Lower lobe of right lung (tissue), 2 donors: ENCODE measurements around the gene DEFB124. TPM values are rescaled to one million over a fixed set of nuclear protein-coding genes. Genes with fewer than 3 reads are reported as not detected.
"Not testable (repeated sequence)": the region's sequence is repeated elsewhere in the genome, so short reads cannot be mapped to it uniquely, and the experiment has no call there.

Experiments used
- ATAC-seq, 2 donors: fragments of 200-7000 bp; cut with Tn5 transposase; one replicate each; pipeline ENCODE4 v1.9.1; 2020 to 2022; ENCODE audit warnings: mild to moderate bottlenecking in 2 of 2, moderate library complexity in 2 of 2
- DNase-seq: peaks from one replicate; pipeline ENCODE4 v3.0.0-alpha.2; 2020
- H3K27ac ChIP-seq: fragments of 200-600 bp; one replicate; pipeline ENCODE4 v1.8.0; 2022
- H3K27me3 ChIP-seq: fragments of 200-600 bp; one replicate; pipeline ENCODE4 v1.8.0; 2022; ENCODE audit warnings: low read depth
- H3K36me3 ChIP-seq: fragments of 200-600 bp; one replicate; pipeline ENCODE4 v1.8.0; 2022; ENCODE audit warnings: mild to moderate bottlenecking
- H3K4me1 ChIP-seq: fragments of 200-600 bp; one replicate; pipeline ENCODE4 v1.8.0; 2022
- H3K4me3 ChIP-seq: fragments of 200-600 bp; one replicate; pipeline ENCODE4 v1.8.0; 2022; ENCODE audit warnings: mild to moderate bottlenecking
- H3K9me3 ChIP-seq: fragments of 200-600 bp; one replicate; pipeline ENCODE4 v1.8.0; 2022
- intact Hi-C: fragments of 100-400 bp; cut with DNase I; formaldehyde crosslinking; loops from one replicate; pipeline ENCODE4 v1.11.0; 2022
- total RNA-seq: library from RNA; stranded (reverse); fragmentation: NEBNext Ultra II Directional; extraction: Animal tissue kit (Norgen Biotek cat#: 25700); gene quantifications from one replicate; pipeline ENCODE4 v1.2.1, GENCODE V29; 2021
- TF ChIP-seq, protein P1 (sequence below): fragments of 200-600 bp; IDR thresholded peaks from one replicate; pipeline ENCODE4 v1.8.0; 2022; ENCODE audit warnings: antibody characterized with exemption, mild to moderate bottlenecking
- donor health status: DM: no; HTN: yes; CAD: no; lungs with severe emphysema.

The DEFB124 gene
- total RNA-seq, 1 donor from 2014 or later: not detected

DNA sequence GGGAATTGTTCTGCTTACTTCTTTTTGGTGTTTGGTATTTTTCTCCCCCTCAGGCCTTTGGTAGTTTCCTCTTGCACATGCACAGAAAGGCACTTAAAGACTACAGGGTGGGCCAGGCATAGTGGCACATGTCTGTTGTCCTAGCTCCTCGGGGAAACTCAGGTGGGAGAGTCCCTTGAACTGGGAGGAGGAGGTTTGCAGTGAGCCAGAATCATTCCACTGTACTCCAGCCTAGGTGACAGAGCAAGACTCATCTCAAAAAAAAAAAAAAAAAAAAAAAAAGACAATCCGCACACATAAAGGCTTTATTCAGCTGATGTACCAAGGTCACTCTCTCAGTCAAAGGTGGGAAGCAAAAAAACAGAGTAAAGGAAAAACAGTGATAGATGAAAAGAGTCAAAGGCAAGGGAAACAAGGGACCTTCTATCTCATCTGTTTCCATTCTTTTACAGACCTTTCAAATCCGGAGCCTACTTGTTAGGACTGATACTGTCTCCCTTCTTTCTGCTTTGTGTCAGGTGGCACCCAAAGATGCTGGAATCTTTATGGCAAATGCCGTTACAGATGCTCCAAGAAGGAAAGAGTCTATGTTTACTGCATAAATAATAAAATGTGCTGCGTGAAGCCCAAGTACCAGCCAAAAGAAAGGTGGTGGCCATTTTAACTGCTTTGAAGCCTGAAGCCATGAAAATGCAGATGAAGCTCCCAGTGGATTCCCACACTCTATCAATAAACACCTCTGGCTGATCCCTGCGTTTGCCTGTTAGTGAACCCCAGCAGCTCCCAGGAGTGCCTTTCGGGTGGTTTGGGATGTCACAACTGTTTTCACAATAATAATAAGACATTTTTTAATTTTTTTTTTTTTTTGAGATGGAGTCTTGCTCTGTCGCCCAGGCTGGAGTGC lies 25.2 kb downstream of the DEFB124 start:
- Histone ChIP-seq H3K36me3 (no peaks in the 10 kb centered on the region), H3K9me3 (no peaks in the 10 kb centered on the region), H3K4me1 (no peaks in the 10 kb centered on the region), H3K4me3 (no peak overlapping the region), H3K27ac (no peak overlapping the region), H3K27me3 (no peaks in the 10 kb centered on the region)
- TF ChIP-seq, protein P1, sequence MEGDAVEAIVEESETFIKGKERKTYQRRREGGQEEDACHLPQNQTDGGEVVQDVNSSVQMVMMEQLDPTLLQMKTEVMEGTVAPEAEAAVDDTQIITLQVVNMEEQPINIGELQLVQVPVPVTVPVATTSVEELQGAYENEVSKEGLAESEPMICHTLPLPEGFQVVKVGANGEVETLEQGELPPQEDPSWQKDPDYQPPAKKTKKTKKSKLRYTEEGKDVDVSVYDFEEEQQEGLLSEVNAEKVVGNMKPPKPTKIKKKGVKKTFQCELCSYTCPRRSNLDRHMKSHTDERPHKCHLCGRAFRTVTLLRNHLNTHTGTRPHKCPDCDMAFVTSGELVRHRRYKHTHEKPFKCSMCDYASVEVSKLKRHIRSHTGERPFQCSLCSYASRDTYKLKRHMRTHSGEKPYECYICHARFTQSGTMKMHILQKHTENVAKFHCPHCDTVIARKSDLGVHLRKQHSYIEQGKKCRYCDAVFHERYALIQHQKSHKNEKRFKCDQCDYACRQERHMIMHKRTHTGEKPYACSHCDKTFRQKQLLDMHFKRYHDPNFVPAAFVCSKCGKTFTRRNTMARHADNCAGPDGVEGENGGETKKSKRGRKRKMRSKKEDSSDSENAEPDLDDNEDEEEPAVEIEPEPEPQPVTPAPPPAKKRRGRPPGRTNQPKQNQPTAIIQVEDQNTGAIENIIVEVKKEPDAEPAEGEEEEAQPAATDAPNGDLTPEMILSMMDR: no peak
- ATAC-seq (no peak), DNase-seq (no peak)
- intact Hi-C loops: no loop called here

DNA sequence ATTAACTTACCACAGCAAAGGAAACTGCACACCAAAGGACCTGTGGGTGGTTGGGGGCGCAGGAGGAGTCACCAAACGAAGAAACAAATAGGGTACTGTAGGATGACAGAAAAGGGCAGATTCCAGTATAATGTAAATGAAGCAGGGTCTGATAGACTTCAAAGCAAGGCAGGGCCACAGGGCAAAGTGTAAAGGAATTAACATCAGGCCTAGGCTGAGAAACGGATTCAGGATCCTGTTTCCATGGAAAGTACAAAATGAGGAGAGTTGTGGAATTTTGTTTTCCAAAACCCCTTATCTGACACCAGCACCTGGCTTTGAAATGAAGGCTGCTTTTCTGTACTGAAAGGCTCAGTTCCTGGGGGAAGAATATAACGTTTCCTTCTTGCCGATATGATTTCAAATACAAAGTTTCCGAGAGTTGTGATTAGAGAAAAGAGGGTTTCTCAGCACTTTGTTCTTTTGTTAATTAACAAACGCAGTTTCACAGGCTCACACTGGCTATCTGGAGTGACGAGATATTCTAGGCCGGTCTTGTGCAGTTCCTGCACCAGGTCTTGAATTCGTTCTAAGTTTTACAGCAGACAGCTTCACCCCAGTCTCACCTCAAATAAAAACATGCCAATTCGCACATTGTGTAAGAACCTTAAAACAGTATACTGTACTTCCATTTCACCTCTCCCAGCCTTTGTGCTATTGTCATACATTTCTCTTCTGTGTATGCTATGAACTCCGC lies 28.7 kb downstream of the DEFB124 start:
- ATAC-seq: no peak
- intact Hi-C loops: no loop called here
- no peaks in the 10 kb centered on the region for H3K4me1 ChIP-seq
- H3K4me3 ChIP-seq: no peak overlapping the region
- TF ChIP-seq, protein P1: no peak
- H3K27ac ChIP-seq: no peak overlapping the region
- no peaks in the 10 kb centered on the region for H3K36me3 ChIP-seq
- no peak for DNase-seq
- no peaks in the 10 kb centered on the region for H3K27me3 ChIP-seq
- no peaks in the 10 kb centered on the region for H3K9me3 ChIP-seq

DNA sequence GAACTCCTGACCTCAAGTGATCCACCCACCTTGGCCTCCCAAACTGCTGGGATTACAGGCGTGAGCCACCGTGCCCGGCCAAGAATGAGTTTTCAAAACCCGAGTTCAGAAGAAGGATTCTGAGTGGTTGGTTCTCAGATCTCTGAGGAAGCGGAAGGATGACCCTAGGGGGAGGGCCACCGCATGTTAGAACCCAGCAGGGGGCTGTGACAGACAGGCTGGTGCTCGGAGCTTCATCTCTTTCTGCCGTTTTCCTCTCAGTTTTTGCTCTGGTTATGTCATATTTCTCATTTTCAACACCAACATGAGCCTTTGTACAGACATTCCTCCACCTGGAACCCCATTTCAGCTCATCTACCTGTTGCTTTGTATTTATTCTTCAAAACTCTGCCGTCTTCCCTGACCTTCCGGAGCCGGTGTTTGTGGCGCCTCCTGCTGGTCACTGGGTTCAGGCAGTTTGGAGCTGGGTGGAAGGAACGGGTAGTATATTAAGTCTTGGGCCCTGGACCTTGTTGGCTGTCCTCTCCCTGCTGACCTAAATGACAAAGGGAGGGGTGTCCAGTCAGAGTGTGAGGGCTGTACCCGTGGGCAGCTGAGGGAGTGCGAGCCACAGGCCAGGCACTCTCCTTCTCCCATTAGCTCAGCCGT lies 34.8 kb downstream of the DEFB124 start, which contains the start of gene DEFB123:
Gene DEFB123 (plus strand): TSS at position 621 of the 648 bp plus-strand sequence. CDS start 67 bp downstream, outside the sequence.
- no peaks in the 10 kb centered on the region for H3K4me1 ChIP-seq
- no peaks in the 10 kb centered on the region for H3K27me3 ChIP-seq
- H3K9me3 ChIP-seq: no peaks in the 10 kb centered on the region
- no peak within 1 kb of the TSS for H3K27ac ChIP-seq
- DNase-seq (no peak), ATAC-seq (no peak)
- H3K4me3 ChIP-seq: no peak within 1 kb of the TSS
- no peaks in the 10 kb centered on the region for H3K36me3 ChIP-seq
- TF ChIP-seq, protein P1: no peak
- intact Hi-C loops: no loop called here

DNA sequence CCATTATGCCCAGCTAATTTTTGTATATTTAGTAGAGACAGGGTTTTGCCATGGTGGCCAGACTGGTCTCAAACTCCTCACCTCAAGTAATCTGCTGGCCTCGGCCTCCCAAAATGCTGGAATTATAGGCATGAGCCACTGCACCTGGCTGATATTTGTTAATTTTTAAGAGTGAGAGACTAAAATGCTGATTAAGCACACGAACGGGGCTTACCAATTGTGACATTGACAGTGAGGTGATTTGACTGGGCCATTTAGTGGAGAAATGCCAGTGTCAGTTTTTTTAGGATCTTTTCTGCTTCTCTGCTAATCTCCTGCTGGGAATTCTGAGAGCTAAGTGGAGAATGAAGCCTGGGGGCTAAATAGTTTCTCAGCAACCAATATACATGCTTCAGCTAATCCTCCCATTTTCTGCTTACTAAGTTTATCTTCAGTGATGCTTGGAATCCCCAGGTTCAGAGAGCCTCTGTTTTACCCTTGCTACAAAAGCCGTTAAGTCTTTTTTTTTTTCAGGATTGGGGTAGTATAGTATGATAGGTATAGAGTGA lies 44.3 kb downstream of the DEFB124 start:
- no peaks in the 10 kb centered on the region for H3K36me3 ChIP-seq
- no peak overlapping the region for H3K4me3 ChIP-seq
- intact Hi-C loops: no loop called here
- DNase-seq (no peak), ATAC-seq (no peak)
- H3K27me3 ChIP-seq: no peaks in the 10 kb centered on the region
- H3K9me3 ChIP-seq: no peaks in the 10 kb centered on the region
- TF ChIP-seq, protein P1: no peak
- H3K4me1 ChIP-seq: no peaks in the 10 kb centered on the region
- no peak overlapping the region for H3K27ac ChIP-seq

DNA sequence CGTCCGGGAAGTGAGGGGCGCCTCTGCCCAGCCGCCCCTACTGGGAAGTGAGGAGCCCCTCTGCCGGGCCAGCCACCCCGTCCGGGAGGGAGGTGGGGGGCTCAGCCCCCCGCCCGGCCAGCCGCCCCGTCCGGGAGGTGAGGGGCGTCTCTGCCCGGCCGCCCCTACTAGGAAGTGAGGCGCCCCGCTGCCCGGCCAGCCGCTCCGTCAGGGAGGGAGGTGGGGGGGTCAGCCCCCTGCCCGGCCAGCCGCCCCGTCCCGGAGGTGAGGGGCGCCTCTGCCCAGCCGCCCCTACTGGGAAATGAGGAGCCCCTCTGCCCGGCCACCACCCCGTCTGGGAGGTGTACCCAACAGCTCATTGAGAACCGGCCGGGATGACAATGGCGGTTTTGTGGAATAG lies 47.4 kb downstream of the DEFB124 start:
- ATAC-seq, H3K27ac ChIP-seq, H3K9me3 ChIP-seq, intact Hi-C loops, H3K4me1 ChIP-seq, H3K4me3 ChIP-seq, H3K36me3 ChIP-seq, DNase-seq, H3K27me3 ChIP-seq: not testable (repeated sequence)

DNA sequence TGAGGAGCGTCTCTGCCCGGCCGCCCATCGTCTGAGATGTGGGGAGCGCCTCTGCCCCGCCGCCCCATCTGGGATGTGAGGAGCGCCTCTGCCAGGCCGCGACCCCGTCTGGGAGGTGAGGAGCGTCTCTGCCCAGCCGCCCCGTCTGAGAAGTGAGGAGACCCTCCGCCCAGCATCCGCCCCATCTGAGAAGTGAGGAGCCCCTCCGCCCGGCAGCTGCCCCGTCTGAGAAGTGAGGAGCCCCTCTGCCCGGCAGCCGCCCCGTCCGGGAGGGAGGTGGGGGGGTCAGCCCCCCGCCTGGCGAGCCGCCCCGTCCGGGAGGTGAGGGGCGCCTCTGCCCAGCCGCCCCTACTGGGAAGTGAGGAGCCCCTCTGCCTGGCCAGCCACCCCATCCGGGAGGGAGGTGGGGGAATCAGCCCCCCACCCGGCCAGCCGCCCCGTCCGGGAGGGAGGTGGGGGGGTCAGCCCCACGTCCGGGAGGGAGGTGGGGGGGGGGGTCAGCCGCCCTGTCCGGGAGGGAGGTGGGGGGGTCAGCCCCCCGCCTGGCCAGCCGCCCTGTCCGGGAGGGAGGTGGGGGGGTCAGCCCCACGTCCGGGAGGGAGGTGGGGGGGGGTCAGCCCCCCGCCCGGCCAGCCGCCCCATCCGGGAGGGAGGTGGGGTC lies 47.9 kb downstream of the DEFB124 start:
- H3K36me3 ChIP-seq, H3K27me3 ChIP-seq, H3K4me1 ChIP-seq, DNase-seq, H3K9me3 ChIP-seq, H3K27ac ChIP-seq, intact Hi-C loops, H3K4me3 ChIP-seq, ATAC-seq: not testable (repeated sequence)
